SK-N-MC (cell line): ENCODE data around the gene EME2.
A peak's percentile ranks its signal among the peaks of the same experiment; 100 is the strongest.

Source experiments
- DNase-seq: peaks from one replicate; pipeline ENCODE4 v3.0.0-alpha.2; 2011; ENCODE audit warnings: low read depth, low spot score
- H3K27ac ChIP-seq: fragments of 200-600 bp; sonication (generic); 2 replicates; pipeline ENCODE4 v1.5.1; 2016; ENCODE audit warnings: mixed run types
- H3K36me3 ChIP-seq: fragments of 200-600 bp; sonication (generic); 2 replicates; pipeline ENCODE4 v1.6.1; 2017; ENCODE audit warnings: antibody characterized with exemption, low read length, mixed read lengths; ENCODE audit not compliant: insufficient read depth
- H3K4me3 ChIP-seq: fragments of 200-600 bp; sonication (generic); 2 replicates; pipeline ENCODE4 v1.5.1; 2016
- H3K9ac ChIP-seq: fragments of 200-600 bp; sonication (generic); 2 replicates; pipeline ENCODE4 v1.8.0; 2017; ENCODE audit warnings: mixed run types, mixed read lengths; ENCODE audit not compliant: insufficient read length
- H3K9me3 ChIP-seq: fragments of 200-600 bp; sonication (generic); 2 replicates; pipeline ENCODE4 v1.6.1; 2017; ENCODE audit warnings: low read depth, mild to moderate bottlenecking, antibody characterized with exemption, low read length, moderate library complexity, mixed read lengths
- EZH2 ChIP-seq: fragments of 200-600 bp; sonication (generic); IDR thresholded peaks from one replicate; pipeline ENCODE4 v1.6.1; 2017; ENCODE audit warnings: antibody characterized with exemption
- FOXP2 ChIP-seq: optimal IDR thresholded peaks from 2 replicates; pipeline ENCODE3; 2011; ENCODE audit warnings: mild to moderate bottlenecking, moderate library complexity; ENCODE audit not compliant: insufficient read depth; ENCODE audit errors: extremely low read length, control extremely low read depth
- POLR2AphosphoS5 ChIP-seq: IDR thresholded peaks from 2 replicates; pipeline ENCODE4 v1.6.1; 2012; ENCODE audit warnings: mild to moderate bottlenecking, low read depth, low read length, borderline replicate concordance

EME2 gene

DNA sequence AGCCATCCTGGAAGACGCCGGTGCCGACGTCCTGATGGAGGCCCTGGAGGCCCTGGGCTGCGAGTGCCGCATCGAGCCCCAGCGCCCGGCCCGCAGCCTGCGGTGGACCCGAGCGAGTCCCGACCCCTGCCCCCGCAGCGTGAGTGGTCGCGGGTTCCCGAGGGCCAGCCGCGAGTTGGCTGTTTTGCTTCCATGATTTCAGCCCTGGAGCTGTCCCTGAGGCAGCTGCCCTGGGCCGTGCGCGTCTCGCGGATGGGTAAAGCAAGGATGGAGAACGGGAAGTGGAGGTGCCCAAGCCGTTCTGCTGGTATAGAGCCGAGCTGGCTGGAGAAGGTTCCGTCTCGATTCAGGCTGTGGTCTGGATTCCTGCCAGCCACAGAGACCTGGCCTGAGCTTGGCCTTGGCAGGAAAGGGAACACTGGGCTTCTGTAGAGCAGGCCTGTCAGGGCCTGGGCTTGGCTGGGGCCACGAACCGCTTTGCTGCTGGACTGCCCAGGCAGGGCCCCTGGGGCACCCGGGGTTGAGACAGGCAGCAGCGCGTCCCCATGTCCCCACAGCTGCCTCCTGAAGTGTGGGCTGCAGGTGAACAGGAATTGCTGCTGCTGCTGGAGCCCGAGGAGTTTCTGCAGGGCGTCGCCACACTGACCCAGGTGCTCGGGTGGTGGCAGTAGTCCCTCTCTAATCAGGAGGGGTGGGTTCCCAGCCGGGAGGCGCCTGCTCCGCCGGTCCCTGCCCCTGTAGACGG lies 1.3 kb downstream of the EME2 start:
- no peaks in the 10 kb centered on the region for H3K9me3 ChIP-seq

GRCh38 chr16:1774448-1774780 lies 1.8 kb downstream of the EME2 start:
- H3K27ac ChIP-seq: no peak overlapping the region
- no peak for TF ChIP-seq EZH2
- no peak for TF ChIP-seq POLR2AphosphoS5
- TF ChIP-seq FOXP2: no peak
- H3K36me3 ChIP-seq: peaks cover 3% of the 10 kb centered on the region
- H3K9ac ChIP-seq: peak overlapping the region; percentile 97
- no peaks in the 10 kb centered on the region for H3K9me3 ChIP-seq
- H3K4me3 ChIP-seq: peak overlapping the region; percentile 96
- DNase-seq: no peak

More for the DNA sequence above, 1.3 kb downstream of the EME2 start:
- Histone ChIP-seq H3K36me3 (peaks cover 3% of the 10 kb centered on the region), H3K4me3 (peak overlapping the region; percentile 96), H3K27ac (no peak overlapping the region), H3K9ac (peak overlapping the region; percentile 97)
- no peak for TF ChIP-seq POLR2AphosphoS5
- TF ChIP-seq FOXP2: no peak
- TF ChIP-seq EZH2: no peak
- no peak for DNase-seq

GRCh38 chr16:1775006-1775845 lies 2.6 kb downstream of the EME2 start:
- no peaks in the 10 kb centered on the region for H3K9me3 ChIP-seq
- no peak overlapping the region for H3K9ac ChIP-seq
- H3K27ac ChIP-seq: no peak overlapping the region
- DNase-seq: no peak
- no peak for TF ChIP-seq POLR2AphosphoS5
- no peak for TF ChIP-seq EZH2
- TF ChIP-seq FOXP2: no peak
- peaks cover 1% of the 10 kb centered on the region for H3K36me3 ChIP-seq
- no peak overlapping the region for H3K4me3 ChIP-seq

DNA sequence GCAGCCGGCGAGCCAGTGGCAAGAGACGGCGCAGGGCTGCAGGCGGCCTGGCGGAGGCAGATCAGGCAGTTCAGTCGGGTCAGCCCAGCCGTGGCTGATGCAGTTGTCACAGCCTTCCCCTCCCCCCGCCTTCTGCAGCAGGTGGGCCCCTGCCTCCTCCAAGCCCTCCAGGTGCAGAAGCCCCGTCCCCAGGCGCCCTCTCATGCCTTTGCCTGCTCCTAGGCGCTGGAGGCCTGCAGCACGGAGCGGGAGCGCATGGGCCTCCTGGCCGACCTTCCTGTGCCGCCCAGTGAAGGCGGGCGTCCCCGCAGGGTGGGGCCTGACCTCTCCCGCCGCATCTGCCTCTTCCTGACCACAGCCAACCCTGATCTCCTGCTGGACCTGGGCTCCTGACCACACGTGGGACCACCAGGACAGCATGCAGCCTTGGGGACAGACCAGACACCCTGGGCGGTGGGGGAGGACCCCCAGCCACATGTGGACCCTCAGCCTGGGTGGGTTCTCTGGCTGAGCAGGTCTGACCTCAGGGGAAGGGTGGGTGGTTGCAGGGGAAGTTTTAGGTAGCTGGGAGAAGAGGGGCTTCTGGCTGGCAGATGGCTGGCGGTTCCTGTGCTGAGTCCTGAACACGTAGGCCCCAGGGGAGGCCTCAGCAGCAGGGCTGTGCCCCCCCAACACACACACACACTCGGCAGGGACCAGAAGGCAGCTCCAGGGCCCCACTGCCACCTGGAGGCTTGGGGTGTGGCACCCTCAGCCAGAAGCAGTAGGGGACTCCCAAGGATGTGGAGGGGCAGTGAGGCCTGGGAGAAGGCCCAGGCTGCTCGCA lies 3.4 kb downstream of the EME2 start:
- TF ChIP-seq EZH2 (no peak), POLR2AphosphoS5 (no peak; the same call in 1 of the 2 replicates), FOXP2 (no peak)
- H3K36me3 ChIP-seq: no peaks in the 10 kb centered on the region; the same call in 1 of the 2 replicates

GRCh38 chr16:1776672-1776955 lies 4.0 kb downstream of the EME2 start:
- TF ChIP-seq FOXP2 (no peak), EZH2 (no peak), POLR2AphosphoS5 (peak; percentile 1; the same call in 1 of the 2 replicates)
- no peaks in the 10 kb centered on the region for H3K9me3 ChIP-seq
- H3K36me3 ChIP-seq: no peaks in the 10 kb centered on the region; the same call in 1 of the 2 replicates
- no peak overlapping the region for H3K4me3 ChIP-seq
- no peak overlapping the region for H3K27ac ChIP-seq
- no peak overlapping the region for H3K9ac ChIP-seq
- DNase-seq: no peak

More for the DNA sequence above, 3.4 kb downstream of the EME2 start:
- no peak overlapping the region for H3K9ac ChIP-seq
- H3K27ac ChIP-seq: no peak overlapping the region
- no peak overlapping the region for H3K4me3 ChIP-seq
- DNase-seq: no peak
- H3K9me3 ChIP-seq: no peaks in the 10 kb centered on the region

DNA sequence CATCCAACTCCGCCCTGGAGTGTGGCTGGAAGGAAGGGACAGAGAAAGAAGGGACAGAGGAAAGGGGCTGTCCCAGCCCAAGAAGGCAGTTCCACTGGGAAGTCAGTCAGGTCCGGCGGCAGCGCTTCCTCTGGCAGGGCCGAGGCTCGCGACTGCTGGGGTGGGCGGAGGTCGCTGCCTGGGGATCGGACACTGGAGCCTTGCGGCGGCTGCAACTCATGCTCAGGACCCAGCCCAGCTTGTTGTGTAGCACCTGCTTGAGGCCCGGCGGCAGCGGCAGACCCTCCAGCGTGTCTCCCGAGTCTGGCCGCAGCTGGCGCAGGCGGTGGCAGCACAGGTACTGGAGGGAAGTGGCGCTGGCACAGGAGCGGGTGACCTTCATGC lies 4.4 kb downstream of the EME2 start:
- H3K27ac ChIP-seq: no peak overlapping the region
- TF ChIP-seq POLR2AphosphoS5 (no peak), EZH2 (no peak), FOXP2 (no peak)

DNA sequence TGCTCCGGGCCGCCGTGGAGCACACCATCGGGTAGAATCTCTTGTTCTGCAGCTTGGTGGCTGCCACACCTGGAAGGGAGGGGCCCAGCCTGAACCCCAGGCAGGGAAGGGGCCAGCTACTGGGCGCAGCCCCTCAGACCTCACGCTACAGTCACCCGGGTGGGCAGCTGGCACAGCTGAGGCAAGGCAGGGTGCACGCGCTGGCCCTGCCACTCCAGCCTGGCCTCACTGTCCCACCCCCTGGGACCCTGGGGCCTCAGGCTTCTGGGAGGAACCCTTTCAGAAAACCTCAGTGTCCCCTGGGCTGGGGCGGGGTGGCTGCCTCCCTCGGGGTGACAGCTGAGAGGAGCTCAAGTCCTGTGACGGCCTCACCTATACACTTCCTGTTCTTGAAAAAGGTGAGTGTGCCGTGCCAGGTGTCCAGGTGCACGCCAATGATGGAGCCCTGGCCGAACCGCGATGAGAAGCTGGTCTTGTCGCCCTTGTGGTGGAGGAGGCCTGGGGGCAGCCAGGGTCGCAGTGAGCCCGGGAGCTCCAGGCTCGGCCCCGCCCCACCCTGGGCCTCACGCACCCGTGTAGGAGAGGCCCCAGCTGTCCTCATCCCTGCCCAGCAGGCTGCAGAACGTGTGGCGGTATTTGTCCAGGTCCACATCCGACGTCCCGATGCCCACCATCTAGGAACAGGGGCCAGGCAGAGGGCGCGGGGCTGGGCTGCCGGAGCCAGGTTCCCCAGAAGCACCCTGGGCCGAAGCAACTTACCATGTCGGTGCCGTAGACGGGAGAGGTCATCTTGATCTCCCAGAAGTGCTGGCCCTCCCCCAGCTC lies 5.0 kb downstream of the EME2 start:
- no peak overlapping the region for H3K4me3 ChIP-seq
- no peak for DNase-seq
- H3K9ac ChIP-seq: no peak overlapping the region
- H3K9me3 ChIP-seq: no peaks in the 10 kb centered on the region
- no peak overlapping the region for H3K27ac ChIP-seq
- H3K36me3 ChIP-seq: no peaks in the 10 kb centered on the region; the same call in 1 of the 2 replicates
- TF ChIP-seq FOXP2: no peak
- peak; percentile 35 for TF ChIP-seq POLR2AphosphoS5

More for the DNA sequence above, 4.4 kb downstream of the EME2 start:
- Histone ChIP-seq H3K36me3 (no peaks in the 10 kb centered on the region; the same call in 1 of the 2 replicates), H3K4me3 (no peak overlapping the region), H3K9ac (no peak overlapping the region), H3K9me3 (no peaks in the 10 kb centered on the region)
- no peak for DNase-seq
